HG02970 (cell line): Measurements from ENCODE around the gene DUXA.

Experiments used
- ATAC-seq: cut with Tn5 transposase; IDR thresholded peaks from one replicate; pipeline ENCODE4 v1.9.1; 2021; ENCODE audit warnings: mild to moderate bottlenecking, moderate library complexity, moderate number of reproducible peaks; ENCODE audit not compliant: unreplicated experiment, low FRiP score

Gene DUXA

DNA sequence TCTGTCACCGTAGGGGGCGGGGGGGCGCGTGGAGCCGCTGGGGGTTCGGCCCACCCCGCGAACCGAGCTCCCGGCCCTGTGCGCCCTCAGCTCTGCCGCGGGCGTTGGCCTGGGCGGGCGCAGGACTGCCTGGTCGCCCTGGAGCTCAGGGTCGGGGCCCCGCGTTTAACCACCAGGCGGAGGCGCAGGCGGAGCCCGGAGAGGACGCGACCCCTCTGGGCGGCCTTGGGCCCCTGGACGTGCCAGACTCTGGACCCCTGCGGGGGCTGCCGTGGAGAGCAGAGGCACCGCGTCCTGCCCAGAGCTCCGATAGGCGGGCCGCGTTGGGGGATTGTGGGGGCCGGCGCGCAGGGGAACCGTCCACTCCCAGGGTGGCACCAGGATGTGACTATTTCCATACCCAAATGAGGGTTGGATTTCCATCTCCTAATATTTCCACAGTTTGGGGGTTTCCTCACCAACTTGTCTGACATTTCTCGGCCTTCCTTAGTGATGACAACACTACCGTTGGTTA, 60.5 kb downstream of the DUXA start:
- no peak for ATAC-seq

DNA sequence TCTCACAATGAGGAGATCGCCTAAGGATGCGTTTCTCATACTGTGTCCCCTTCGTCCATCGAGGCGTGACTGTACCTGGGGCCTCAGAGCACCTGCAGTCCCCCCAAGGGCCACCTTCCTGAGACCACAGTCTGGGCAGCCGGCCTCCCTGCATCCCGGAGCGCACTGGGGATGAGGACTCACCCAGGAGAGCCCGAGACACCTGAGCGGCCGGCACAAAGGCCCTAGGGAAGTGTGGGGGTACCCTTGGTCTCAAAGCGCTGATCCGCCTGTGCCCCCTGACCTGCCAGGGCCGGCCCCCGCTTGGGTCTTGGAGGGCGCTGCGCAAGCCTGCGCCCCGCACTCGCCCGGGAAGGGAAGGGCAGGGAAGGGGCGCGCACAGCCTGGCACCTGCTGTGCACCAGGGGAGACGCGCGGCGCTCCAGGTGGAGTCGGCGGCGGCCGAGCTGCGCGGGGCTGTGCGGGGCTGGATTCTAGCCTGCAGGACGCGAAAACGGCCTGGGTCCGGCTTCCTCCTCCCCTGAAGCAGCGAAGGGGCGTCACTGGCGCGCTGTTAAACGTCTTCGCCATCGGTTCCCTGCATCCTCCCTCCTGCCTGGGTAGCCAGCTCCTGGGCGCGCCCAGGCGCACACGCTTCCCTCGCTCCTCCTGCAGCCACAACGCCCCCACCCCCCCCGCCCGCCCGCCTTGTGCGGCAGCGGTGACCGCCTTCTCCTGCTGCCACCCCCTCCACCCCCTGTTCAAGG, 61.1 kb downstream of the DUXA start:
- ATAC-seq: no peak
